A673 (cell line): Measurements from ENCODE around the gene AP3B2. TPM values are rescaled to one million over a fixed set of nuclear protein-coding genes. Genes with fewer than 3 reads are reported as not detected.

ENCODE experiments used
- Bru-seq: library from RNA; stranded (reverse); fragments of 400-500 nt; gene quantifications from one replicate; lab custom pipeline; 2021; lab: Mats Ljungman, UMichigan
- BruChase-seq, 2 experiments: library from RNA; stranded (reverse); fragments of 400-500 nt; gene quantifications; one replicate each; lab custom pipeline; 2021; lab: Mats Ljungman, UMichigan
- BruUV-seq: library from RNA; stranded (reverse); fragments of 400-500 nt; replicated peaks from 2 replicates; lab custom pipeline; 2021; lab: Mats Ljungman, UMichigan
- CTCF ChIA-PET: fragments of 300-600 bp; sonication (Branson Sonifier 250); formaldehyde crosslinking; loops from one replicate; lab custom pipeline; 2022; ENCODE audit warnings: antibody characterized with exemption; lab: Charles Lee
- POLR2A ChIA-PET: fragments of 300-600 bp; sonication (Branson Sonifier 250); formaldehyde crosslinking; loops from one replicate; lab custom pipeline; 2022; ENCODE audit warnings: antibody characterized with exemption; ENCODE audit not compliant: low non-redundant PET; lab: Charles Lee
- DNase-seq: peaks from one replicate; pipeline ENCODE4 v3.0.0-alpha.2; 2015; ENCODE audit warnings: low spot score
- H3K27ac ChIP-seq: fragments of 200-600 bp; sonication (generic); 2 replicates; pipeline ENCODE4 v1.5.1; 2016; ENCODE audit warnings: mixed run types, low read depth, mild to moderate bottlenecking, mixed read lengths, antibody characterized with exemption, low read length; ENCODE audit not compliant: poor library complexity, severe bottlenecking
- H3K27me3 ChIP-seq: fragments of 200-600 bp; sonication (generic); replicated peaks from 2 replicates; pipeline ENCODE4 v1.6.1; 2017; ENCODE audit warnings: mixed run types, low read depth, mild to moderate bottlenecking, mixed read lengths, antibody characterized with exemption, low read length; ENCODE audit not compliant: insufficient read depth, poor library complexity
- H3K36me3 ChIP-seq: fragments of 200-600 bp; sonication (generic); 2 replicates; pipeline ENCODE4 v1.6.1; 2016; ENCODE audit warnings: mixed run types, mild to moderate bottlenecking, mixed read lengths, antibody characterized with exemption, low read length; ENCODE audit not compliant: insufficient read depth, poor library complexity, severe bottlenecking
- H3K4me1 ChIP-seq: fragments of 200-600 bp; sonication (generic); 2 replicates; pipeline ENCODE4 v1.6.1; 2017; ENCODE audit warnings: mixed run types, mild to moderate bottlenecking, mixed read lengths, antibody characterized with exemption, low read length; ENCODE audit not compliant: insufficient read depth, poor library complexity, severe bottlenecking
- H3K4me3 ChIP-seq: fragments of 200-600 bp; sonication (generic); 2 replicates; pipeline ENCODE4 v1.5.1; 2016; ENCODE audit warnings: low read depth, mixed run types, mild to moderate bottlenecking, mixed read lengths, low read length; ENCODE audit not compliant: poor library complexity, severe bottlenecking
- H3K9me3 ChIP-seq: fragments of 200-600 bp; sonication (generic); 2 replicates; pipeline ENCODE4 v1.6.1; 2016; ENCODE audit warnings: mixed run types, low read depth, mild to moderate bottlenecking, mixed read lengths, antibody characterized with exemption, low read length; ENCODE audit not compliant: poor library complexity, severe bottlenecking
- EZH2 ChIP-seq: fragments of 200-600 bp; sonication (generic); IDR thresholded peaks from 2 replicates; pipeline ENCODE4 v1.6.1; 2017; ENCODE audit warnings: borderline replicate concordance, low read depth, mild to moderate bottlenecking, mixed read lengths, antibody characterized with exemption, low read length; ENCODE audit not compliant: poor library complexity, severe bottlenecking
- intact Hi-C: fragments of 100-400 bp; cut with micrococcal nuclease; formaldehyde crosslinking; loops from one replicate; pipeline ENCODE4 v1.10.0; 2022; ENCODE audit not compliant: unreplicated experiment
- long read RNA-seq: library from polyadenylated mRNA; stranded (forward); transcript quantifications from one replicate; pipeline ENCODE4 v2.0.0, GENCODE V29; 2022
- total RNA-seq: library from RNA; stranded (reverse); gene quantifications from 2 replicates; pipeline ENCODE4 v1.2.3, GENCODE V29; 2021
- TF ChIP-seq, protein P1 (sequence below): fragments of 300-800, 200-600 bp; sonication (generic); conservative IDR thresholded peaks from 2 replicates; pipeline ENCODE4 v1.5.1; 2017; ENCODE audit warnings: low read depth, mild to moderate bottlenecking, antibody characterized with exemption, low read length, moderate library complexity, mixed read lengths

The AP3B2 gene, protein sequence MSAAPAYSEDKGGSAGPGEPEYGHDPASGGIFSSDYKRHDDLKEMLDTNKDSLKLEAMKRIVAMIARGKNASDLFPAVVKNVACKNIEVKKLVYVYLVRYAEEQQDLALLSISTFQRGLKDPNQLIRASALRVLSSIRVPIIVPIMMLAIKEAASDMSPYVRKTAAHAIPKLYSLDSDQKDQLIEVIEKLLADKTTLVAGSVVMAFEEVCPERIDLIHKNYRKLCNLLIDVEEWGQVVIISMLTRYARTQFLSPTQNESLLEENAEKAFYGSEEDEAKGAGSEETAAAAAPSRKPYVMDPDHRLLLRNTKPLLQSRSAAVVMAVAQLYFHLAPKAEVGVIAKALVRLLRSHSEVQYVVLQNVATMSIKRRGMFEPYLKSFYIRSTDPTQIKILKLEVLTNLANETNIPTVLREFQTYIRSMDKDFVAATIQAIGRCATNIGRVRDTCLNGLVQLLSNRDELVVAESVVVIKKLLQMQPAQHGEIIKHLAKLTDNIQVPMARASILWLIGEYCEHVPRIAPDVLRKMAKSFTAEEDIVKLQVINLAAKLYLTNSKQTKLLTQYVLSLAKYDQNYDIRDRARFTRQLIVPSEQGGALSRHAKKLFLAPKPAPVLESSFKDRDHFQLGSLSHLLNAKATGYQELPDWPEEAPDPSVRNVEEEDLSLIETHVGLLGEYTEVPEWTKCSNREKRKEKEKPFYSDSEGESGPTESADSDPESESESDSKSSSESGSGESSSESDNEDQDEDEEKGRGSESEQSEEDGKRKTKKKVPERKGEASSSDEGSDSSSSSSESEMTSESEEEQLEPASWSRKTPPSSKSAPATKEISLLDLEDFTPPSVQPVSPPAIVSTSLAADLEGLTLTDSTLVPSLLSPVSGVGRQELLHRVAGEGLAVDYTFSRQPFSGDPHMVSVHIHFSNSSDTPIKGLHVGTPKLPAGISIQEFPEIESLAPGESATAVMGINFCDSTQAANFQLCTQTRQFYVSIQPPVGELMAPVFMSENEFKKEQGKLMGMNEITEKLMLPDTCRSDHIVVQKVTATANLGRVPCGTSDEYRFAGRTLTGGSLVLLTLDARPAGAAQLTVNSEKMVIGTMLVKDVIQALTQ
- total RNA-seq (19.0 and 22.0 TPM in 2 replicates), Bru-seq, nascent RNA (percentile 60 among the genes with signal in this experiment), BruChase-seq, experiment 1, labeled RNA remaining after a 2-hour chase (percentile 66 among the genes with signal in this experiment), BruChase-seq, experiment 2, labeled RNA remaining after a 6-hour chase (percentile 84 among the genes with signal in this experiment)
- long read RNA-seq, partial matches to known transcripts = 1 of 12 reads
- long read RNA-seq, other reads (novel, unspliced or antisense) = 6 of 12 reads

DNA sequence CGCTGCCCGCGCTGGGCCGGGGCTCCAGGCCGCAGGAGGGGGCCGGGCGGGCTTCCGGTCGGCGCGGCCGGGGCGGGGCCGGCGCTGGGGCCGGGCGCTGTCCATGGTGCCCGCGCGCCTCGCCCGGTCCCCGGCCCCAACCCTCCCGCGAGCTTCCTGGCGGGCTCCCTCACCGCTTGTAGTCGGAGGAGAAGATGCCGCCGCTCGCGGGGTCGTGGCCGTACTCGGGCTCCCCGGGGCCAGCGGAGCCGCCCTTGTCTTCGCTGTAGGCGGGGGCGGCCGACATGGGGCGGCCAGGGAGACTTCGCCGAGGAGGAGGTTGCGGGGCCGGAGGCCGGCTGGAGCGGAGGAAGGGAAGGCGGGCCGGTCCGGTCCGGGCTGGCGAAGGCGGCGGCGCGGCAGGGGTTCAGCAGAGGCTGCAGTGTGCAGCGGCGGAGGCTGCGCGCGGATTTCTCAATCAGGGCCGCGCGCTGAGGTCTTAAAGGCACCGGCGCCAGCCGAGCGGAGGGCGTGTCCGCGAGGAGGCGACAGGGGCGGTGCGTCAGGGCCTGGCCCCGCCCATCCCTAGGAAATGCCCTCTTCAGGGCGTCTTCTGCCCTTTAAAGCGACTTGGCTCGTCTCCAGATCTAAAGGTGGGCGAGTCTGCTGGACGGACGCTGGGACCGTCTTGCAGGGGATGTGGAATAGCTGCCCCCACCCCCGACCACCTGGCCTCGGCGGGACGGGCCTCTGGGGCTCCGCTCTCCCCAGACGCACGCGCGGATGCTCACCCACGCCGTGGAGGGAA is at the start of gene AP3B2:
TSS of gene AP3B2 (minus strand) at position 455 of the 787 bp plus-strand sequence. CDS start at position 286, 169 bp downstream.
- Histone ChIP-seq H3K4me3 (peak within 1 kb of the TSS; percentile 96), H3K4me1 (peaks cover 8% of the 10 kb centered on the region), H3K27ac (no peak within 1 kb of the TSS), H3K9me3 (no peaks in the 10 kb centered on the region), H3K27me3 (no peaks in the 10 kb centered on the region), H3K36me3 (no peaks in the 10 kb centered on the region)
- CTCF ChIA-PET = no interaction called here
- POLR2A ChIA-PET = no interaction called here
- peak; percentile 86 for DNase-seq
- BruUV-seq = no TSS peak
- TF ChIP-seq EZH2 = no peak
- TF ChIP-seq, protein P1, sequence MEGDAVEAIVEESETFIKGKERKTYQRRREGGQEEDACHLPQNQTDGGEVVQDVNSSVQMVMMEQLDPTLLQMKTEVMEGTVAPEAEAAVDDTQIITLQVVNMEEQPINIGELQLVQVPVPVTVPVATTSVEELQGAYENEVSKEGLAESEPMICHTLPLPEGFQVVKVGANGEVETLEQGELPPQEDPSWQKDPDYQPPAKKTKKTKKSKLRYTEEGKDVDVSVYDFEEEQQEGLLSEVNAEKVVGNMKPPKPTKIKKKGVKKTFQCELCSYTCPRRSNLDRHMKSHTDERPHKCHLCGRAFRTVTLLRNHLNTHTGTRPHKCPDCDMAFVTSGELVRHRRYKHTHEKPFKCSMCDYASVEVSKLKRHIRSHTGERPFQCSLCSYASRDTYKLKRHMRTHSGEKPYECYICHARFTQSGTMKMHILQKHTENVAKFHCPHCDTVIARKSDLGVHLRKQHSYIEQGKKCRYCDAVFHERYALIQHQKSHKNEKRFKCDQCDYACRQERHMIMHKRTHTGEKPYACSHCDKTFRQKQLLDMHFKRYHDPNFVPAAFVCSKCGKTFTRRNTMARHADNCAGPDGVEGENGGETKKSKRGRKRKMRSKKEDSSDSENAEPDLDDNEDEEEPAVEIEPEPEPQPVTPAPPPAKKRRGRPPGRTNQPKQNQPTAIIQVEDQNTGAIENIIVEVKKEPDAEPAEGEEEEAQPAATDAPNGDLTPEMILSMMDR = no peak
- intact Hi-C loops = loop anchor here (5.0 kb wide), 1 partner anchor 47 kb away; no protein-coding TSS in a partner anchor

DNA sequence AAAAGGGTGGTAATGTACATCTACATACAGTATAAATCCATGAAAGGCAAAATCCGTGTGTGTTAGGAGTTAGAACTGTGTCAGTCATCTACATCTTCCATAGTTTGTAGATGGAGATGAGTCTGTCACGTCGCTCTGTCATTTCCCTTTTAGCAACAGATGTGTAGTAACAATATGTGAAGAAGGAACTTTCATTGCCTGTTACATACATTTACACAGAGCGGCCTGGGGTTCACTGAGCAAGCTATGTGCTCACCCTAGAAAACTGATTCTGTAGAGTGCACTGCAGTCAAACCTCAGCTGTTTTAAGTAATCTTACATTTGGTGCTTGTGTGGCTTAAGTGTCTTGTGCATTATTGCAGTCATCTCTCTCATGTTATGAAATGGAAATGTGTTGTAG is 41.6 kb upstream of the AP3B2 start:
- no TSS peak for BruUV-seq
- H3K4me3 ChIP-seq = peak overlapping the region; percentile 82
- TF ChIP-seq, protein P1 = no peak
- no peak for TF ChIP-seq EZH2
- ChIA-PET POLR2A (no interaction called here), CTCF (no interaction called here)
- H3K36me3 ChIP-seq = peaks cover 20% of the 10 kb centered on the region
- intact Hi-C loops = loop anchor here (5.0 kb wide), 1 partner anchor 251 kb away; no protein-coding TSS in a partner anchor
- H3K27ac ChIP-seq = peak overlapping the region; percentile 78
- no peaks in the 10 kb centered on the region for H3K9me3 ChIP-seq
- H3K27me3 ChIP-seq = no peaks in the 10 kb centered on the region
- no peak for DNase-seq
- H3K4me1 ChIP-seq = peaks cover 10% of the 10 kb centered on the region
